BE2C (cell line): ENCODE data around the gene CAMK2D.

Experiments
- DNase-seq: peaks from one replicate; pipeline ENCODE4 v3.0.0-alpha.2; 2020
- H3K27me3 ChIP-seq: fragments of 250-450 bp; sonication (Bioruptor Pico); 2 replicates; pipeline ENCODE4 v1.5.1; 2020; ENCODE audit warnings: mild to moderate bottlenecking
- H3K36me3 ChIP-seq: fragments of 250-450 bp; sonication (Bioruptor Pico); 2 replicates; pipeline ENCODE4 v1.5.1; 2020; ENCODE audit warnings: mild to moderate bottlenecking
- H3K4me1 ChIP-seq: fragments of 250-450 bp; sonication (Bioruptor Pico); 2 replicates; pipeline ENCODE4 v1.5.1; 2020
- H3K4me3 ChIP-seq: 2 replicates; pipeline ENCODE4 v1.5.1; 2011; ENCODE audit warnings: low read depth, low read length
- H3K9me3 ChIP-seq: fragments of 250-450 bp; sonication (Bioruptor Pico); 2 replicates; pipeline ENCODE4 v1.5.1; 2020
- CTCF ChIP-seq: IDR thresholded peaks from 2 replicates; pipeline ENCODE4 v1.5.1; 2012; ENCODE audit warnings: mild to moderate bottlenecking, low read depth, low read length

The CAMK2D gene

GRCh38 chr4:113701169-113701568 is 60.4 kb downstream of the CAMK2D start:
- TF ChIP-seq CTCF: no peak
- peaks cover 5% of the 10 kb centered on the region; the same call in 1 of the 2 replicates for H3K4me1 ChIP-seq
- H3K9me3 ChIP-seq: no peaks in the 10 kb centered on the region
- no peak overlapping the region for H3K4me3 ChIP-seq
- no peaks in the 10 kb centered on the region for H3K27me3 ChIP-seq
- no peak for DNase-seq
- no peaks in the 10 kb centered on the region for H3K36me3 ChIP-seq

GRCh38 chr4:113700602-113701150 is 60.9 kb downstream of the CAMK2D start:
- Histone ChIP-seq H3K27me3 (no peaks in the 10 kb centered on the region), H3K4me1 (peaks cover 5% of the 10 kb centered on the region; the same call in 1 of the 2 replicates), H3K4me3 (no peak overlapping the region), H3K9me3 (no peaks in the 10 kb centered on the region), H3K36me3 (no peaks in the 10 kb centered on the region)
- no peak for DNase-seq
- no peak for TF ChIP-seq CTCF

GRCh38 chr4:113699772-113700171 is 61.8 kb downstream of the CAMK2D start:
- no peak overlapping the region for H3K4me3 ChIP-seq
- no peak for TF ChIP-seq CTCF
- H3K27me3 ChIP-seq: no peaks in the 10 kb centered on the region
- peaks cover 5% of the 10 kb centered on the region; the same call in 1 of the 2 replicates for H3K4me1 ChIP-seq
- no peak for DNase-seq
- H3K9me3 ChIP-seq: no peaks in the 10 kb centered on the region
- no peaks in the 10 kb centered on the region for H3K36me3 ChIP-seq

DNA sequence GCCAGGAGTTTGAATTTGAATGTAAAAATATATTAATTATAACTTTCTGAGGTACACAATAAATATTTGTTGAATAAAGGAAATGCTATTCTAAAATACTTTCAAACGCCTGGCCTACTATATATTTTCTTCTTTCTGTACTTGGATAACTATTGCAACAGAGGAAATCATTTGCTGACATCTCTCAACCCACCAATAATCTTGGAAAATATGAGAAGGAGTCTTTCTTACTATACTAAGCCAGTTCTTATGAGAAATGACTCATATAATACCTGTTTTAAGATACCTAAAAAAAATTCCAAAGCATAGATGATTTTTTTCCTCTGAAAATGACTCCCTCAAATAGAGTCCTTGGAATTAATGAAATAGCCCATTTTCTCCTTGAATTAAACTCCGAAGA is 64.1 kb downstream of the CAMK2D start:
- H3K4me3 ChIP-seq: no peak overlapping the region

GRCh38 chr4:113695328-113696169 is 66.0 kb downstream of the CAMK2D start:
- Histone ChIP-seq H3K4me1 (peaks cover 3% of the 10 kb centered on the region; the same call in 1 of the 2 replicates), H3K4me3 (no peak overlapping the region), H3K36me3 (no peaks in the 10 kb centered on the region), H3K27me3 (no peaks in the 10 kb centered on the region), H3K9me3 (no peaks in the 10 kb centered on the region)
- no peak for TF ChIP-seq CTCF
- DNase-seq: no peak

More for the DNA sequence above, 64.1 kb downstream of the CAMK2D start:
- Histone ChIP-seq H3K4me1 (peaks cover 5% of the 10 kb centered on the region; the same call in 1 of the 2 replicates), H3K36me3 (no peaks in the 10 kb centered on the region), H3K9me3 (no peaks in the 10 kb centered on the region), H3K27me3 (no peaks in the 10 kb centered on the region)
- DNase-seq: no peak
- no peak for TF ChIP-seq CTCF

GRCh38 chr4:113694008-113694407 is 67.5 kb downstream of the CAMK2D start:
- TF ChIP-seq CTCF: no peak
- Histone ChIP-seq H3K4me1 (no peaks in the 10 kb centered on the region), H3K9me3 (no peaks in the 10 kb centered on the region), H3K4me3 (no peak overlapping the region), H3K36me3 (no peaks in the 10 kb centered on the region), H3K27me3 (no peaks in the 10 kb centered on the region)
- DNase-seq: no peak
